ENCODE data around the gene CTIF. TPM values are rescaled to one million over a fixed set of nuclear protein-coding genes. Genes with fewer than 3 reads are reported as not detected.
A peak's percentile ranks its signal among the peaks of the same experiment; 100 is the strongest.

CTIF gene
- 10 to 100 TPM; 20.5 to 98.7 (median 46.5) TPM for total RNA-seq
- polyA plus RNA-seq = 100 to 1,000 TPM in 1 of 3 donors, 10 to 100 TPM in 2; 33.4 to 159 (median 68.0) TPM
- long read RNA-seq, donor 1, full-length matches to known transcripts = 6 of 6 reads
- long read RNA-seq, donor 1, partial matches to known transcripts = 0 of 6 reads
- long read RNA-seq, donor 1, other reads (novel, unspliced or antisense) = 0 of 6 reads
- long read RNA-seq, donor 2, partial matches to known transcripts = 0 of 1 reads
- long read RNA-seq, donor 2, other reads (novel, unspliced or antisense) = 0 of 1 reads
- long read RNA-seq, donor 3, partial matches to known transcripts = 0 of 2 reads
- long read RNA-seq, donor 3, other reads (novel, unspliced or antisense) = 0 of 2 reads
- long read RNA-seq, donor 4, partial matches to known transcripts = 3 of 6 reads
- long read RNA-seq, donor 4, other reads (novel, unspliced or antisense) = 3 of 6 reads
- long read RNA-seq, donor 5, full-length matches to known transcripts = 2 of 44 reads
- long read RNA-seq, donor 5, partial matches to known transcripts = 22 of 44 reads
- long read RNA-seq, donor 5, other reads (novel, unspliced or antisense) = 20 of 44 reads
- long read RNA-seq, donor 6, partial matches to known transcripts = 0 of 4 reads
- long read RNA-seq, donor 6, other reads (novel, unspliced or antisense) = 4 of 4 reads
- long read RNA-seq, donor 7 = 0 reads
- long read RNA-seq, donor 8, full-length matches to known transcripts = 4 of 4 reads
- long read RNA-seq, donor 8, partial matches to known transcripts = 0 of 4 reads
- long read RNA-seq, donor 8, other reads (novel, unspliced or antisense) = 0 of 4 reads
- long read RNA-seq, donor 9, partial matches to known transcripts = 0 of 1 reads
- long read RNA-seq, donor 9, other reads (novel, unspliced or antisense) = 0 of 1 reads
- long read RNA-seq, donor 10, full-length matches to known transcripts = 2 of 2 reads
- long read RNA-seq, donor 10, partial matches to known transcripts = 0 of 2 reads
- long read RNA-seq, donor 10, other reads (novel, unspliced or antisense) = 0 of 2 reads

DNA sequence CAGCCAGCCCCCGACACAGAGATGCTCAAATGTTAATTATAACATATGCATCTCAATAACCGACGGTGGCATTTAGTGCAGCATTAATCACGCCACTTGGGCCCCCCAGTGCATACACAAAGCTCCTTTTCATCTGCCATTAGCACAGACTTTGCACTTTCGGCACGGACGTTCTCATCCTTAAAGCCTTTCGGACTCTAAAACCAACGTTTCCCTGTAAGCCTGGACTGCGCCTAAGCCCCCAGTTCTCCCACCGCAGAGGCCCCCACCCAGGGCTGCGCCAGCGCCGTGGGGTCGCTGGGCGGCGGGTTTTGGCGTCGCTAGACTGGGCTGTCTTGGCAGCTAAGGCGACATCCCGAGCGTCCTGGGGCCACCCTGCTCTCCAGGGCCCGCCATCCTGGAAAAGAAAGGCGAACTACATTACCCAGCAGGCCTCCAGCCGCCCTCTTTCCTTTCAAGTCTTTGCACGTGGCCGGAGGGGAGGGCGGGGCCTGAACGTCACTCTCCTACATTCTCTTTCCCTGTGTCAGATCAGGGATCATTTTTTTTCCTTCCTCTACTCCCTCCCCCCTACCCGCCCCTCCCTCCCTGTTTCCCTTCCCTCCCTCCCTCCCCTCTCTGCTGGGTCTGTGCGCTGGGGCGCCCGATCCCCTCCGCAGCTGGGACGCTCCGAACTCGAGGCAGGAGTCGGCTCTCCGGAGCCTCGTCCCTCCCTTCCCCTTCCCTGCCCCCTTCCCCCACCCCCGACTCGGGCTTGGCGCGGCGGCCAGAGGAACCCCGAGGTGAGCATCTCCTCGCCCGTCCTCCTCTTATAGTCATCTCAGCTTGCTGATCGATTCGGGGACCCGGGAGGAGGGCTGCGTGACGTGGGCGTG lies at the start of gene CTIF:
Gene CTIF (plus strand): TSS at position 501 of the 875 bp plus-strand sequence. CDS start 80,535 bp downstream, outside the sequence.
- Histone ChIP-seq H3K27me3 (no peaks in the 10 kb centered on the region), H3K9me3 (replicated peaks in 1 of 3) (no peaks in the 10 kb centered on the region), H3K27ac (peak within 1 kb of the TSS; percentile 46 to 94 (median 83)), H3K4me3 (peak within 1 kb of the TSS; percentile 59 to 97 (median 80)), H3K4me1 (replicated peaks in 1 of 2) (peaks cover 5 to 46% of the 10 kb centered on the region in 2 donors), H3K36me3 (replicated peaks in 1 of 2) (no peaks in the 10 kb centered on the region)
- intact Hi-C loops (cut with DNase I) = loop anchor here in 1 of 2 donors (10.0 kb wide), 1 partner anchor 64 kb away; no protein-coding TSS in a partner anchor
- peak; percentile 37 to 80 for TF ChIP-seq POLR2A (IDR thresholded peaks at IDR 0.05)
- TF ChIP-seq, protein P1, sequence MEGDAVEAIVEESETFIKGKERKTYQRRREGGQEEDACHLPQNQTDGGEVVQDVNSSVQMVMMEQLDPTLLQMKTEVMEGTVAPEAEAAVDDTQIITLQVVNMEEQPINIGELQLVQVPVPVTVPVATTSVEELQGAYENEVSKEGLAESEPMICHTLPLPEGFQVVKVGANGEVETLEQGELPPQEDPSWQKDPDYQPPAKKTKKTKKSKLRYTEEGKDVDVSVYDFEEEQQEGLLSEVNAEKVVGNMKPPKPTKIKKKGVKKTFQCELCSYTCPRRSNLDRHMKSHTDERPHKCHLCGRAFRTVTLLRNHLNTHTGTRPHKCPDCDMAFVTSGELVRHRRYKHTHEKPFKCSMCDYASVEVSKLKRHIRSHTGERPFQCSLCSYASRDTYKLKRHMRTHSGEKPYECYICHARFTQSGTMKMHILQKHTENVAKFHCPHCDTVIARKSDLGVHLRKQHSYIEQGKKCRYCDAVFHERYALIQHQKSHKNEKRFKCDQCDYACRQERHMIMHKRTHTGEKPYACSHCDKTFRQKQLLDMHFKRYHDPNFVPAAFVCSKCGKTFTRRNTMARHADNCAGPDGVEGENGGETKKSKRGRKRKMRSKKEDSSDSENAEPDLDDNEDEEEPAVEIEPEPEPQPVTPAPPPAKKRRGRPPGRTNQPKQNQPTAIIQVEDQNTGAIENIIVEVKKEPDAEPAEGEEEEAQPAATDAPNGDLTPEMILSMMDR (IDR thresholded peaks at IDR 0.05) = no peak
- DNase-seq = peak; percentile 96 to 99 (median 98)
- WGBS, 4 donors = 2 to 10% (median 4%) methylated on average over 36 to 54 of the region's 54 CpGs

DNA sequence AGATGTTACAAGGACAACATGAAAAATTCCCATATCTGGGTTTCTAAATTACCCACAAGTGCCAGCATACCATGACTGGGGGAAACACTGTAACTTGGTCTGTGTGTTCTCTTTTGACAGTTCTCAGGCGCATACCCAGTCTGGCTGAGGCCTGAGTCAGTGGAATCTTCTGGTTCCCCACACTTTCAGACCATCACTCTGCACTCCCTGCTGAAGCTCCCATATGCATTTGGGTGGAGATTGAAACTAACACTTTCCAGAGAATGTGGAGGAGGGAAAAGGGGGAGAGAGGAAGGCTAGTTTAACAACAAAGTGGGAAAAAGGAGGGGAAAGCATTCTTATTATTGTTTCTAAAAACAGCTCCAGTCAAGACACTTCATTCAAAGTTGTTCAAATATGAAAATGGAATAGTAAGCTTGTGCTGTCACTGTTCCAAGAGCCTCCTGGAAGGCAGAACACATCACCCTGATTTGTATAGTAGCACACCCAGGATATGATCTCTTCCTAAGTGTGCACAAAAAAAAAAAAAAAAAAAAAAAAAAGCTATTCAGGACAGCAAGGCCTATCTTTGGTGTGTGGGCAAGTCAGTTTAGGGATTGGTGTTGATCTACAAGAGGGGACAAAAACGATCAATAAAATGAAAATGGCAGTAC lies 48.1 kb upstream of the CTIF start:
- no peaks in the 10 kb centered on the region for H3K9me3 ChIP-seq (replicated peaks in 1 of 3)
- intact Hi-C loops (cut with DNase I) = no loop called here
- H3K27me3 ChIP-seq = no peaks in the 10 kb centered on the region
- TF ChIP-seq POLR2A (IDR thresholded peaks at IDR 0.05) = no peak
- TF ChIP-seq, protein P1 (IDR thresholded peaks at IDR 0.05) = no peak
- peaks cover 0 to 22% of the 10 kb centered on the region in 2 donors for H3K4me1 ChIP-seq (replicated peaks in 1 of 2)
- H3K4me3 ChIP-seq = no peak overlapping the region
- H3K36me3 ChIP-seq (replicated peaks in 1 of 2) = no peaks in the 10 kb centered on the region
- no peak for DNase-seq
- H3K27ac ChIP-seq = no peak overlapping the region
- WGBS, 4 donors = 79 to 91% (median 85%) methylated on average over 2 of the region's 2 CpGs

DNA sequence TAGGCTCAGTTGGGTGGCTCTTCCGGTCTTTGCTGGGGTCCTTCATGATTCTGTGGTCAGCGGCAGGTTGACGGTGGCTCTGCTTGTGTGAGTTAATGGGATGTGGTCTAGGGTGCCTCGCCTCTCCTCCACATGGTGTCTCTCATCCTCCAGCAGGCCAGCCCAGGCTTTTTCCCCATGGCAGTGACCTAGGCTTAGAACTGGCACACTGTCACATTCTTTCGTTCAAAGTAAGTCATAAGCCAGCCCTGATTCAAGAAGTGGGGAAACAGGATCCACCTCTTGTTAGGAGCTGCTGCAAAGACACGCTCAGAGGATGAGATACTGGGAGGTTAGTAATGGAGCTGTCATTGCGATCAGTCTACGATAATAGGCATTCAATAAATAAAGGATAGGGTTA lies 46.0 kb upstream of the CTIF start:
- H3K27ac ChIP-seq = peak overlapping the region in 2 of 5 donors; percentile 2 to 56
- H3K36me3 ChIP-seq (replicated peaks in 1 of 2) = no peaks in the 10 kb centered on the region
- TF ChIP-seq, protein P1 (IDR thresholded peaks at IDR 0.05) = no peak
- no peak for TF ChIP-seq POLR2A (IDR thresholded peaks at IDR 0.05)
- intact Hi-C loops (cut with DNase I) = no loop called here
- no peaks in the 10 kb centered on the region for H3K27me3 ChIP-seq
- H3K9me3 ChIP-seq (replicated peaks in 1 of 3) = no peaks in the 10 kb centered on the region
- no peak for DNase-seq
- 91 to 97% (median 97%) methylated on average over 8 of the region's 8 CpGs for WGBS, 4 donors
- no peak overlapping the region for H3K4me3 ChIP-seq
- H3K4me1 ChIP-seq (replicated peaks in 1 of 2) = peaks cover 0 to 22% of the 10 kb centered on the region in 2 donors
